HepG2 (cell line): ENCODE data around the gene BCCIP. TPM values are rescaled to one million over a fixed set of nuclear protein-coding genes. Genes with fewer than 3 reads are reported as not detected.

Experiments used
- CAMTA2 ChIP-seq: sonication (generic); formaldehyde crosslinking; IDR thresholded peaks from 2 replicates; pipeline ENCODE4 v1.4.0; 2020; ENCODE audit warnings: mild to moderate bottlenecking, missing genetic modification reagents, borderline replicate concordance
- ELF3 ChIP-seq: IDR thresholded peaks from 2 replicates; pipeline ENCODE4 v1.6.1; 2016; ENCODE audit warnings: missing genetic modification reagents, missing compliant biosample characterization
- FOXA3 ChIP-seq: IDR thresholded peaks from 2 replicates; pipeline ENCODE4 v1.6.1; 2016; ENCODE audit warnings: missing genetic modification reagents, missing compliant biosample characterization
- HHEX ChIP-seq: IDR thresholded peaks from 2 replicates; pipeline ENCODE4 v1.6.1; 2016; ENCODE audit warnings: control low read depth
- MIXL1 ChIP-seq: IDR thresholded peaks from 2 replicates; pipeline ENCODE4 v1.6.1; 2016
- MTERF4 ChIP-seq: sonication (generic); formaldehyde crosslinking; IDR thresholded peaks from 2 replicates; pipeline ENCODE4 v1.8.0; 2023; ENCODE audit warnings: mild to moderate bottlenecking, missing genetic modification reagents
- PHF5A ChIP-seq: IDR thresholded peaks from one replicate; pipeline ENCODE4 v1.6.1; 2018; ENCODE audit warnings: low read depth, missing genetic modification reagents; ENCODE audit not compliant: unreplicated experiment
- SMC3 ChIP-seq: IDR thresholded peaks from 2 replicates; pipeline ENCODE4 v1.6.1; 2011; ENCODE audit warnings: low read length, improper control_type of control experiment
- TEAD3 ChIP-seq: optimal IDR thresholded peaks from 2 replicates; pipeline ENCODE3; 2016; ENCODE audit warnings: borderline replicate concordance
- ZNF614 ChIP-seq: IDR thresholded peaks from 2 replicates; pipeline ENCODE4 v1.6.1; 2018; ENCODE audit warnings: missing biosample characterization, missing genetic modification reagents, inconsistent platforms, borderline replicate concordance
- ZNF891 ChIP-seq: sonication (generic); formaldehyde crosslinking; IDR thresholded peaks from 2 replicates; pipeline ENCODE4 v1.5.0; 2020; ENCODE audit warnings: mild to moderate bottlenecking, missing genetic modification reagents
- polyA plus RNA-seq, 8 experiments: library from polyadenylated mRNA; depleted of rRNA in 3 of 8; stranded (reverse) in 7 of 8; unstranded in 1 of 8; fragments of >200 nt; fragmentation: Illumina TruSeq in 4 of 8; extraction: Trizol in 4 of 8; gene quantifications; 2 replicates each; pipeline versions ENCODE4 v1.2.1 to v1.2.3, GENCODE V29; 2011 to 2016; ENCODE audit warnings: low read depth in 4 of 8, missing spikeins in 1 of 8, mixed read lengths in 1 of 8; ENCODE audit not compliant: insufficient read depth in 1 of 8
- total RNA-seq, 5 experiments: library from RNA; depleted of rRNA; stranded (reverse); fragments of >200 nt; fragmentation: Illumina TruSeq; extraction: Trizol; gene quantifications; 2 replicates each; pipeline ENCODE4 v1.2.3, GENCODE V29; 2016; ENCODE audit warnings: low read depth in 1 of 5
- TF ChIP-seq, protein P1 (sequence below): sonication (generic); formaldehyde crosslinking; IDR thresholded peaks from 2 replicates; pipeline ENCODE4 v1.9.0; 2021; ENCODE audit warnings: missing genetic modification reagents, mild to moderate bottlenecking, borderline replicate concordance
- TF ChIP-seq, protein P2 (sequence below): IDR thresholded peaks from 2 replicates; pipeline ENCODE4 v1.6.1; 2016

The BCCIP gene
- total and polyA plus RNA-seq, 2 of the 13 experiments (the other 11 are each of a cell fraction or from before 2014, with no cell fraction given): 37.0 to 132 TPM

DNA sequence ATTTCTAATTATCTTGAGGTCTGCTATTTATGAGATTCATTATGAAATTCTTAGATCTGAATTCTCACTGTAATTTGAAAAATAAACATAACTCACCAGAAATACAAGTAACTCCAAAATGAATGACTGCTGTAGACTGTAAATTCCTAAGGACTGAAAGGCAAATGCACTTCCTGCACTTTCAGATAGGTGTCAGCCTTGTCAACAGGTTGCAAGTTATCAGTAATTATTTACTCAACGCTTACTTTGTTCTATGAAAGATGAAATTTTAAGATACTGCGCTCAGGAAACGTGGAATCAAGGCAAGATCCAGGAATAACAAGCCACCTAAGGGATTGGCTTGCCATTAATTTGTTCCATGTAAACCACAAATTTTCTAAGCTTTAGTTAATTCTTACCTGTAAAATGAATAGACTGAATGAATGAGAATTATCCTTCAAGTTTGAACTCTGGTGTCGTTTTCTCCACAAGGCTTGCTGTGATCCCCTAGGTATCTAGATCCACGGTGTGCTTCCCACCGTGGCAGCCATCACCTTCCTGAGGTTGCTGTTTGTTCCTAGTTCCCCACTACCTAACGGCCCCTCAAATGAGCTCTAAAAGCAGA is 45.1 kb downstream of the BCCIP start (continued):
- TF ChIP-seq MTERF4 (CRISPR knock-in tag) (no peak), HHEX (no peak), FOXA3 (CRISPR knock-in tag) (0 out of 2 replicates have a peak, but pooled peaks have one; percentile 25), MIXL1 (CRISPR knock-in tag) (0 out of 2 replicates have a peak, but pooled peaks have one; percentile 29), PHF5A (CRISPR knock-in tag) (no peak), ELF3 (0 out of 2 replicates have a peak, but pooled peaks have one; percentile 9), ZNF891 (CRISPR knock-in tag) (no peak), CAMTA2 (CRISPR knock-in tag) (no peak), SMC3 (peak; percentile 48; the same call in 1 of the 2 replicates), TEAD3 (CRISPR knock-in tag) (peak; percentile 20), ZNF614 (CRISPR knock-in tag) (no peak)
- TF ChIP-seq, protein P1, sequence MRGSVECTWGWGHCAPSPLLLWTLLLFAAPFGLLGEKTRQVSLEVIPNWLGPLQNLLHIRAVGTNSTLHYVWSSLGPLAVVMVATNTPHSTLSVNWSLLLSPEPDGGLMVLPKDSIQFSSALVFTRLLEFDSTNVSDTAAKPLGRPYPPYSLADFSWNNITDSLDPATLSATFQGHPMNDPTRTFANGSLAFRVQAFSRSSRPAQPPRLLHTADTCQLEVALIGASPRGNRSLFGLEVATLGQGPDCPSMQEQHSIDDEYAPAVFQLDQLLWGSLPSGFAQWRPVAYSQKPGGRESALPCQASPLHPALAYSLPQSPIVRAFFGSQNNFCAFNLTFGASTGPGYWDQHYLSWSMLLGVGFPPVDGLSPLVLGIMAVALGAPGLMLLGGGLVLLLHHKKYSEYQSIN (CRISPR knock-in tag): no peak
- TF ChIP-seq, protein P2, sequence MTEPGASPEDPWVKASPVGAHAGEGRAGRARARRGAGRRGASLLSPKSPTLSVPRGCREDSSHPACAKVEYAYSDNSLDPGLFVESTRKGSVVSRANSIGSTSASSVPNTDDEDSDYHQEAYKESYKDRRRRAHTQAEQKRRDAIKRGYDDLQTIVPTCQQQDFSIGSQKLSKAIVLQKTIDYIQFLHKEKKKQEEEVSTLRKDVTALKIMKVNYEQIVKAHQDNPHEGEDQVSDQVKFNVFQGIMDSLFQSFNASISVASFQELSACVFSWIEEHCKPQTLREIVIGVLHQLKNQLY (CRISPR knock-in tag): no peak
